Measurements from ENCODE around the gene NAGK. TPM values are rescaled to one million over a fixed set of nuclear protein-coding genes. Genes with fewer than 3 reads are reported as not detected.
A peak's percentile ranks its signal among the peaks of the same experiment; 100 is the strongest.

NAGK gene
- total and polyA plus RNA-seq, 11 donors, result 38.3 to 143 (median 49.9) TPM

GRCh38 chr2:71120195-71120594 is 51.7 kb downstream of the NAGK start:
- no peaks in the 10 kb centered on the region for H3K9me3 ChIP-seq
- H3K27me3 ChIP-seq, result no peaks in the 10 kb centered on the region
- H3K36me3 ChIP-seq, result peaks cover 0 to 86% (median 61%) of the 10 kb centered on the region in 9 donors
- peak in 1 of 5 donors; percentile 39 for DNase-seq
- H3K4me3 ChIP-seq, result no peak overlapping the region
- WGBS, 4 donors, result 74 to 80% (median 76%) methylated on average over 6 of the region's 6 CpGs
- H3K4me1 ChIP-seq, result peaks cover 0 to 9% (median 0%) of the 10 kb centered on the region in 12 donors
- intact Hi-C loops (cut with DNase I), result no loop called here
- no peak for TF ChIP-seq POLR2A (IDR thresholded peaks at IDR 0.05)
- TF ChIP-seq CTCF (IDR thresholded peaks at IDR 0.05), result no peak
- H3K27ac ChIP-seq, result peak overlapping the region in 6 of 12 donors; percentile 11 to 46 (median 28)
- ATAC-seq, result peak; percentile 32 to 79 (median 72)

- peaks cover 0 to 9% (median 0%) of the 10 kb centered on the region in 12 donors for H3K4me1 ChIP-seq
- intact Hi-C loops (cut with DNase I), result no loop called here
- TF ChIP-seq POLR2A (IDR thresholded peaks at IDR 0.05) (no peak), CTCF (IDR thresholded peaks at IDR 0.05) (no peak)
- no peaks in the 10 kb centered on the region for H3K9me3 ChIP-seq
- peaks cover 0 to 74% (median 54%) of the 10 kb centered on the region in 9 donors for H3K36me3 ChIP-seq
- H3K4me3 ChIP-seq, result no peak overlapping the region
- no peaks in the 10 kb centered on the region for H3K27me3 ChIP-seq
- WGBS, 4 donors, result 89 to 100% (median 98%) methylated on average over 1 of the region's 1 CpG
- ATAC-seq (no peak), DNase-seq (no peak)
- H3K27ac ChIP-seq, result no peak overlapping the region
These were observed 53.0 kb downstream of the NAGK start for GRCh38 chr2:71121479-71121878.

- 90 to 94% (median 92%) methylated on average over 7 of the region's 7 CpGs for WGBS, 4 donors
- ATAC-seq, result no peak
- DNase-seq, result no peak
- H3K27ac ChIP-seq, result no peak overlapping the region
- no peaks in the 10 kb centered on the region for H3K27me3 ChIP-seq
- H3K4me3 ChIP-seq, result no peak overlapping the region
- H3K36me3 ChIP-seq, result peaks cover 0 to 66% (median 47%) of the 10 kb centered on the region in 9 donors
- peaks cover 0 to 16% (median 6%) of the 10 kb centered on the region in 12 donors for H3K4me1 ChIP-seq
- TF ChIP-seq POLR2A (IDR thresholded peaks at IDR 0.05), result no peak
- intact Hi-C loops (cut with DNase I), result no loop called here
- no peaks in the 10 kb centered on the region for H3K9me3 ChIP-seq
These were observed 54.2 kb downstream of the NAGK start for GRCh38 chr2:71122387-71123298.

GRCh38 chr2:71125506-71126294 is 57.3 kb downstream of the NAGK start:
- ATAC-seq (no peak), DNase-seq (no peak)
- TF ChIP-seq CTCF (IDR thresholded peaks at IDR 0.05) (no peak), POLR2A (IDR thresholded peaks at IDR 0.05) (no peak)
- Histone ChIP-seq H3K27ac (no peak overlapping the region), H3K27me3 (no peaks in the 10 kb centered on the region), H3K4me1 (peaks cover 0 to 30% (median 14%) of the 10 kb centered on the region in 12 donors), H3K36me3 (peaks cover 0 to 36% (median 28%) of the 10 kb centered on the region in 9 donors), H3K9me3 (no peaks in the 10 kb centered on the region), H3K4me3 (no peak overlapping the region)
- 92 to 94% (median 93%) methylated on average over 7 of the region's 7 CpGs for WGBS, 4 donors
- intact Hi-C loops (cut with DNase I), result no loop called here
